IPS-18c (cell line): ENCODE measurements around the gene EXOC6B.

Experiments
- H3K4me3 ChIP-seq: 2 replicates; pipeline ENCODE4 v1.7.0; 2013; ENCODE audit warnings: low read depth, mild to moderate bottlenecking, low read length, moderate library complexity; ENCODE audit not compliant: insufficient read depth
- H3K9me3 ChIP-seq: one replicate; pipeline ENCODE4 v1.6.1; 2013; ENCODE audit warnings: mild to moderate bottlenecking, low read length, moderate library complexity; ENCODE audit not compliant: control insufficient read depth, insufficient read depth

EXOC6B gene

GRCh38 chr2:72349016-72349415 is 476.8 kb downstream of the EXOC6B start:
- H3K4me3 ChIP-seq, result no peak overlapping the region
- no peaks in the 10 kb centered on the region for H3K9me3 ChIP-seq

GRCh38 chr2:72347081-72347480 is 478.8 kb downstream of the EXOC6B start:
- no peaks in the 10 kb centered on the region for H3K9me3 ChIP-seq

DNA sequence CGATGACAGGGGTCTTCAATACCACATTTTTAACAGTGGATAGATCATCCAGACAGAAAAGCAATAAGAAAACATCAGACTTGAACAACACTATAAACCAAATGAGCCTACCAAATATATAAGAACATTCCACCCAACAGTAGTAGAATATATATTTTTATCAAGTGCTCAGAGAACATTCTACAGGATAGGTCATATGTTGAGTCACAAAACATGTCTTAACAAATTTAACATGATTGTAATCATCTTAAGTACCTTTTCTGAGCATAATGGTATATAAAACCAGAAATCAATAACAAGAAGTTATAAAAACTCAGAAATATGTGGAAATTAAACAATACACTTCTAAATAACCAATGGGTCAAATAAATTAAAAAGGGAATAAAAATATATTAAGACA is 484.2 kb downstream of the EXOC6B start:
- no peak overlapping the region for H3K4me3 ChIP-seq
- no peaks in the 10 kb centered on the region for H3K9me3 ChIP-seq

More at GRCh38 chr2:72347081-72347480, 478.8 kb downstream of the EXOC6B start:
- H3K4me3 ChIP-seq, result no peak overlapping the region

DNA sequence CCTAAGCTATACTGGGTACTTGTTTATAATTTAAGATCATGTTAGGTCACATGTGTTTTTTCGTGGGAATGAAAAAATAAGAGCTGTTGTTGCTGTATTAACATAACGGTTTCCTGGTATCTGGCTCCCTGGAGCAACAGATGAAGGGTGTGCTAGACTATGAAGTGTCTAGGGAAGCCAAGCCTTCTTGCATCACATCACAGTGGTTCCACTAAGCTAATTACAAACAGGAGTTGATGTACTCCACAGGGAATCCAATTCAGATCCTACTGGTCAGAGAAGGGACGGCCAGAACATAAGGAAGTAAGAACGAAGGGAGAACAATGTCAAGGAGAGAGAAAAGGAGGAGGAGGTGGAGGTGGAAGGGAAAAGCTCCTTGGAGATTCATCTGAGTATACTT is 485.2 kb downstream of the EXOC6B start:
- H3K4me3 ChIP-seq, result no peak overlapping the region
- H3K9me3 ChIP-seq, result no peaks in the 10 kb centered on the region

GRCh38 chr2:72338076-72338475 is 487.8 kb downstream of the EXOC6B start:
- no peaks in the 10 kb centered on the region for H3K9me3 ChIP-seq
- H3K4me3 ChIP-seq, result no peak overlapping the region

GRCh38 chr2:72332720-72333119 is 493.1 kb downstream of the EXOC6B start:
- H3K9me3 ChIP-seq, result no peaks in the 10 kb centered on the region
- H3K4me3 ChIP-seq, result no peak overlapping the region

DNA sequence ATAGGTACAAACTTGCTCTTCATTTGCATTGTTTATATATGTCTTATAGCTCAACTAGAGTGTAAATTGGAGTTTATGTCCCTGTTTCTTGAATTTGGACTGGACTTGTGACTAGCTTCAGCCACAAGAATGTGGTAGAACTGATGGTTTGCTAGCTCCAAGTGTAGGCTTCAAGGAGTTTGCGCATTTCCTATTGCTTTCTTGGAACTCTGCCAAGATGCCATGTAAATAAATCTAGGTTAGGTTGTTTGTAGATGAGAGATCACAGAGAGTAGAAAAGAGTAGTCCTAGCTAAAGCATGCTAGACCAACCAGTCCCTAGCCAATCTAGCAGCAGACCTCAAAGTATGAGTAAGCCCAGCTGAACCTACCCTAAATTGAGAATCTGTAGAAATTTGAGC is 495.2 kb downstream of the EXOC6B start:
- no peaks in the 10 kb centered on the region for H3K9me3 ChIP-seq
- no peak overlapping the region for H3K4me3 ChIP-seq

GRCh38 chr2:72326759-72327158 is 499.1 kb downstream of the EXOC6B start:
- H3K9me3 ChIP-seq, result no peaks in the 10 kb centered on the region
- no peak overlapping the region for H3K4me3 ChIP-seq

GRCh38 chr2:72325592-72326422 is 500.0 kb downstream of the EXOC6B start:
- Histone ChIP-seq H3K9me3 (no peaks in the 10 kb centered on the region), H3K4me3 (no peak overlapping the region)

DNA sequence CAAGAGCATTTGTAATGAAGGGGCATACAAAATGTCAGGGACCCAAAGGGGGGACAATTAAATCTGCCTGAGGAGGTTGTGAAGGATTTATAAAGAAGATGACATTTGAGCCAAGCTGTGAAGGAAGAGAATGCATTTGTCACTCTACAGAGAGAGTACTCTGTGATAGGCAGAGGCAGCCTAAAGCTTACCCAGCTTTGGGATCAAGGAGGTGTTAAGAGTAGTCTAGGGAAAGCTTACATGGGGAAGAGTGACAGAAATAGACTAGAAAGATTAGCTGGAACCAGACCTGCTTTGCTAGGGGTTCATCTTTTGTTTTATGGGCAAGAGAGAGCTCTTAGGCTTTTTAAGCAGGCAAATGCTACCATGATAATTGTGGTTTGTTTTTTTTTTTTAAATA is 509.1 kb downstream of the EXOC6B start:
- Histone ChIP-seq H3K4me3 (no peak overlapping the region), H3K9me3 (no peaks in the 10 kb centered on the region)

DNA sequence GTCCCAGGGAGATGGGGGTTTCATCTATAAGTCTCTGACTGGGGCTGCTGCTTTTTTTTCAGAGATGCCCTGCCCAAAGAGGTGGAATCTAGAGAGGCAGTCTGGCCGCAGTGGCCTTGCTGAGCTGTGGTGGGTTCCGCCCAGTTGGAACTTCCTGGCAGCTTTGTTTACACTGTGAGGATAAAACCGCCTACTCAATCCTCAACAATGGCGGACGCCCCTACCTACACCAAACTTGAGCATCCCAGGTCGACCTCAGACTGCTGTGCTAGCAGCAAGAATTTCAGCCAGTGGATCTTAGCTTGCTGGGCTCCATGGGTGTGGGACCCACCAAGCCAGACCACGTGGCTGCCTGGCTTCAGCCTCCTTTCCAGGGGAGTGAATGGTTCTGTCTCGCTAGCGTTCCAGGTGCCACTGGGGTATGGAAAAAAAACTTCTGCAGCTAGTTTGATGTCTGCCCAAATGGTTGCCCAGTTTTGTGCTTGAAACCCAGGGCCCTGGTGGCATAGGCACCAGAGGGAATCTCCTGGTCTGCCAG is 525.6 kb downstream of the EXOC6B start:
- Histone ChIP-seq H3K4me3 (no peak overlapping the region), H3K9me3 (no peaks in the 10 kb centered on the region)

DNA sequence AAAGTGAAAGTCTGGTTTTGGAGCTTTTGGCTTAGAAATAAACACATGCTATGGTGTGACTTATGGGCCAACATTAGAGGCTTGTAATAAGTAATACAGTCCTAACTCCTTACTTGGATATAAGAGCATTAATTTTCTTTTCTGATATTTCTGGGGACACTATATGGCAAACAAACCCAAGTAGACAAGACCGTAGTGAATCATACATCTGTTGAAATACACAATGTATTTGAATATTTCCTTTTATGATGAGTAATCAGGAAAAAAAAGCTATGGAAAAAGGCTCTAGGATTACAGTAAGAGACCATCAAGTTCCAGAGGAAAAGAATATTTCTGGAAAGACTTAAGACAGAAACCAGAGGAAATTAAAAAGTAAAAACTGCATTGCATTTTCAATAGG is 532.2 kb downstream of the EXOC6B start:
- Histone ChIP-seq H3K9me3 (no peaks in the 10 kb centered on the region), H3K4me3 (no peak overlapping the region)

- H3K4me3 ChIP-seq, result no peak overlapping the region
- no peaks in the 10 kb centered on the region for H3K9me3 ChIP-seq
Measured at GRCh38 chr2:72292433-72292832, 533.4 kb downstream of the EXOC6B start.

- H3K4me3 ChIP-seq, result no peak overlapping the region
- no peaks in the 10 kb centered on the region for H3K9me3 ChIP-seq
Measured at GRCh38 chr2:72291059-72291458, 534.8 kb downstream of the EXOC6B start.

DNA sequence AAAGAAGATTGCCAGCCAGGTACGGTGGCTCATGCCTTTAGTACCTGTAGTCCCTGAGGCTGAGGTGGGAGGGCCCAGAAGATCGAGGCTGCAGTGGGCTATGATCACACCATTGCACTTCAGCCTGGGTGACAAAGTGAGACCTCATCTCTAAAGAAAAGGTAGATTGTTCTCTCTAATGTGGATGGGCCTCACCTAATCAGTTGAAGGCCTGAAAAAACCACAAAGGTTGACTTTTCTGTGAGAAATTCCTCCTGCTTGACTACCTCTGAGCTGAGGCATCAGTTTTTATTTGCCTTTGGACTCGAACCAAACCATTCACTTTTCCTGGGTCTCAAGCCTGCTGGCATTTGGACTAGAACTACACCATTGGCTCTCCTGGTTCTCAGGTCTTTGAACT is 536.1 kb downstream of the EXOC6B start:
- Histone ChIP-seq H3K4me3 (no peak overlapping the region), H3K9me3 (no peaks in the 10 kb centered on the region)

GRCh38 chr2:72289283-72289682 is 536.5 kb downstream of the EXOC6B start:
- no peak overlapping the region for H3K4me3 ChIP-seq
- no peaks in the 10 kb centered on the region for H3K9me3 ChIP-seq

- Histone ChIP-seq H3K9me3 (no peaks in the 10 kb centered on the region), H3K4me3 (no peak overlapping the region)
Measured at GRCh38 chr2:72278046-72278445, 547.8 kb downstream of the EXOC6B start.

DNA sequence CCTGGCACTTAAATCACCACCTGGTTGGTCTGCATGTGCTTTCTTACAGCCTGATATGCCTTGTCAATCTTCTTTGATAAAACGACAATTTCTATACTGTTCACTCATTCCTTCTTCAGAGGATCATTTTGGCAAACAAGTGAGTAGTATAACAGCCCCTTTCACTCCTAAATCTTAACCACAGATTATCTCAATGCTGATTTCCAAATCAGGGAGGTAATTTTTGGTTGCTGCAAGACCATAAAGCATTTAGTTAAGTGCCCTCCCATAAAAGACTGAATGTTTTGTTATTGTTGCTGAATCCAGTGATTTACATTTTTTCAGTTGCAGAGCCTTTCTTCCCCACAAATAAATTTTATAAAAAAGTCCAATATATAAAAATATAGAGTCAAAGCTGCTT is 549.0 kb downstream of the EXOC6B start:
- Histone ChIP-seq H3K9me3 (no peaks in the 10 kb centered on the region), H3K4me3 (no peak overlapping the region)

- H3K4me3 ChIP-seq, result no peak overlapping the region
- no peaks in the 10 kb centered on the region for H3K9me3 ChIP-seq
Measured at GRCh38 chr2:72276356-72276755, 549.5 kb downstream of the EXOC6B start.
